ENCODE measurements around the gene KRTAP6-2.
A peak's percentile ranks its signal among the peaks of the same experiment; 100 is the strongest.

KRTAP6-2 gene

GRCh38 chr21:30612132-30612531, 13.4 kb upstream of the KRTAP6-2 start:
- Histone ChIP-seq H3K4me1 (ENCODE audit: insufficient read depth, insufficient read length) (no peaks in the 10 kb centered on the region), H3K4me3 (ENCODE audit: insufficient read length, low read depth) (no peak overlapping the region), H3K9me3 (ENCODE audit: insufficient read depth, low read length) (no peaks in the 10 kb centered on the region), H3K27me3 (ENCODE audit: insufficient read depth, insufficient read length) (no peaks in the 10 kb centered on the region), H3K9ac (ENCODE audit: insufficient read length, low read depth) (no peak overlapping the region), H3K36me3 (ENCODE audit: insufficient read depth, insufficient read length, low read length) (no peaks in the 10 kb centered on the region)
- TF ChIP-seq YY1 (IDR thresholded peaks at IDR 0.05; ENCODE audit: insufficient read depth, insufficient read length), result no peak
- TF ChIP-seq SUZ12 (IDR thresholded peaks at IDR 0.05; ENCODE audit: extremely low read depth, insufficient read depth, insufficient read length), result no peak
- no peak for TF ChIP-seq ZNF274 (IDR thresholded peaks at IDR 0.05; ENCODE audit: low read depth, low read length)
- DNase-seq (ENCODE audit: low read depth, low spot score), result no peak

GRCh38 chr21:30605968-30606367, 7.3 kb upstream of the KRTAP6-2 start:
- DNase-seq (ENCODE audit: low read depth, low spot score), result peak; percentile 20
- TF ChIP-seq SUZ12 (IDR thresholded peaks at IDR 0.05; ENCODE audit: extremely low read depth, insufficient read depth, insufficient read length) (no peak), ZNF274 (IDR thresholded peaks at IDR 0.05; ENCODE audit: low read depth, low read length) (no peak), YY1 (IDR thresholded peaks at IDR 0.05; ENCODE audit: insufficient read depth, insufficient read length) (no peak)
- H3K27me3 ChIP-seq (ENCODE audit: insufficient read depth, insufficient read length), result no peaks in the 10 kb centered on the region
- H3K4me3 ChIP-seq (ENCODE audit: insufficient read length, low read depth), result no peak overlapping the region
- H3K9me3 ChIP-seq (ENCODE audit: insufficient read depth, low read length), result no peaks in the 10 kb centered on the region
- H3K4me1 ChIP-seq (ENCODE audit: insufficient read depth, insufficient read length), result no peaks in the 10 kb centered on the region
- no peak overlapping the region for H3K9ac ChIP-seq (ENCODE audit: insufficient read length, low read depth)
- no peaks in the 10 kb centered on the region for H3K36me3 ChIP-seq (ENCODE audit: insufficient read depth, insufficient read length, low read length)

GRCh38 chr21:30600787-30601186, 2.1 kb upstream of the KRTAP6-2 start, which contains the start of gene KRTAP22-1:
KRTAP22-1 (plus strand) TSS chr21:30601087.
- Histone ChIP-seq H3K4me3 (ENCODE audit: insufficient read length, low read depth) (no peak within 1 kb of the TSS), H3K9me3 (ENCODE audit: insufficient read depth, low read length) (no peaks in the 10 kb centered on the region), H3K9ac (ENCODE audit: insufficient read length, low read depth) (no peak within 1 kb of the TSS), H3K4me1 (ENCODE audit: insufficient read depth, insufficient read length) (no peaks in the 10 kb centered on the region), H3K36me3 (ENCODE audit: insufficient read depth, insufficient read length, low read length) (no peaks in the 10 kb centered on the region), H3K27me3 (ENCODE audit: insufficient read depth, insufficient read length) (no peaks in the 10 kb centered on the region)
- TF ChIP-seq ZNF274 (IDR thresholded peaks at IDR 0.05; ENCODE audit: low read depth, low read length) (no peak), YY1 (IDR thresholded peaks at IDR 0.05; ENCODE audit: insufficient read depth, insufficient read length) (no peak)
- DNase-seq (ENCODE audit: low read depth, low spot score), result no peak

- no peaks in the 10 kb centered on the region for H3K27me3 ChIP-seq (ENCODE audit: insufficient read depth, insufficient read length)
- H3K9me3 ChIP-seq (ENCODE audit: insufficient read depth, low read length), result no peaks in the 10 kb centered on the region
- TF ChIP-seq YY1 (IDR thresholded peaks at IDR 0.05; ENCODE audit: insufficient read depth, insufficient read length) (no peak), ZNF274 (IDR thresholded peaks at IDR 0.05; ENCODE audit: low read depth, low read length) (no peak), SUZ12 (IDR thresholded peaks at IDR 0.05; ENCODE audit: extremely low read depth, insufficient read depth, insufficient read length) (no peak)
- no peaks in the 10 kb centered on the region for H3K36me3 ChIP-seq (ENCODE audit: insufficient read depth, insufficient read length, low read length)
- H3K9ac ChIP-seq (ENCODE audit: insufficient read length, low read depth), result no peak within 1 kb of the TSS
- no peak within 1 kb of the TSS for H3K4me3 ChIP-seq (ENCODE audit: insufficient read length, low read depth)
- DNase-seq (ENCODE audit: low read depth, low spot score), result no peak
- H3K4me1 ChIP-seq (ENCODE audit: insufficient read depth, insufficient read length), result no peaks in the 10 kb centered on the region
These were observed 6.6 kb downstream of the KRTAP6-2 start, which contains the start of gene KRTAP6-3 for GRCh38 chr21:30592140-30592539. KRTAP6-3 (plus strand) TSS chr21:30592440; CDS start chr21:30592446, 6 bp downstream.

DNA sequence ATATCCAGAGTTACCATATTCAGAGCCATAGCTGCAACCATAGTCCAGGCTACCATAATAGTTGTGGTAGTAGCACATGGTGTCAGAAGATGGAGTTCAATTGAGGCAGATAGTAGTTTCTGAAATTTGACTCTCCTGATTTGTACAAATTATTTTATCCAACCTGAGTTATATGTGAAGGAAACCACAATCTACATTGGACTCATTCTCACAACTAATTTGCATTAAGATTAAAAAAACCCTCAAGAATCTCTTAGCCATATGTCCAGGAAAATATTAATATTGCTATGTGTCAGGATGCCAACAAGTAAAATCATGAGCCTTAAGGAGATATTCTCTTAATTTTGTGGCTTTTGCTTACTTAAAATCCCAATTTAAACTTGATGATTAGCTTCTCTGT, 8.4 kb downstream of the KRTAP6-2 start, which contains the start of gene KRTAP22-2:
TSS of gene KRTAP22-2 (minus strand) at position 101 of the 400 bp plus-strand sequence.
- H3K27me3 ChIP-seq (ENCODE audit: insufficient read depth, insufficient read length), result no peaks in the 10 kb centered on the region
- H3K4me1 ChIP-seq (ENCODE audit: insufficient read depth, insufficient read length), result no peaks in the 10 kb centered on the region
- no peak for TF ChIP-seq YY1 (IDR thresholded peaks at IDR 0.05; ENCODE audit: insufficient read depth, insufficient read length)
- no peak for TF ChIP-seq ZNF274 (IDR thresholded peaks at IDR 0.05; ENCODE audit: low read depth, low read length)
- no peak for TF ChIP-seq SUZ12 (IDR thresholded peaks at IDR 0.05; ENCODE audit: extremely low read depth, insufficient read depth, insufficient read length)
- no peak for DNase-seq (ENCODE audit: low read depth, low spot score)
- H3K9ac ChIP-seq (ENCODE audit: insufficient read length, low read depth), result no peak within 1 kb of the TSS
- H3K4me3 ChIP-seq (ENCODE audit: insufficient read length, low read depth), result no peak within 1 kb of the TSS
- no peaks in the 10 kb centered on the region for H3K9me3 ChIP-seq (ENCODE audit: insufficient read depth, low read length)
- H3K36me3 ChIP-seq (ENCODE audit: insufficient read depth, insufficient read length, low read length), result no peaks in the 10 kb centered on the region

GRCh38 chr21:30582870-30583269, 15.8 kb downstream of the KRTAP6-2 start:
- no peak overlapping the region for H3K9ac ChIP-seq (ENCODE audit: insufficient read length, low read depth)
- no peaks in the 10 kb centered on the region for H3K27me3 ChIP-seq (ENCODE audit: insufficient read depth, insufficient read length)
- no peak for DNase-seq (ENCODE audit: low read depth, low spot score)
- no peak overlapping the region for H3K4me3 ChIP-seq (ENCODE audit: insufficient read length, low read depth)
- no peaks in the 10 kb centered on the region for H3K4me1 ChIP-seq (ENCODE audit: insufficient read depth, insufficient read length)
- no peaks in the 10 kb centered on the region for H3K36me3 ChIP-seq (ENCODE audit: insufficient read depth, insufficient read length, low read length)
- TF ChIP-seq SUZ12 (IDR thresholded peaks at IDR 0.05; ENCODE audit: extremely low read depth, insufficient read depth, insufficient read length), result no peak
- no peak for TF ChIP-seq ZNF274 (IDR thresholded peaks at IDR 0.05; ENCODE audit: low read depth, low read length)
- no peak for TF ChIP-seq YY1 (IDR thresholded peaks at IDR 0.05; ENCODE audit: insufficient read depth, insufficient read length)
- no peaks in the 10 kb centered on the region for H3K9me3 ChIP-seq (ENCODE audit: insufficient read depth, low read length)

GRCh38 chr21:30580132-30580531, 18.6 kb downstream of the KRTAP6-2 start:
- Histone ChIP-seq H3K36me3 (ENCODE audit: insufficient read depth, insufficient read length, low read length) (no peaks in the 10 kb centered on the region), H3K4me1 (ENCODE audit: insufficient read depth, insufficient read length) (no peaks in the 10 kb centered on the region), H3K27me3 (ENCODE audit: insufficient read depth, insufficient read length) (no peaks in the 10 kb centered on the region), H3K9me3 (ENCODE audit: insufficient read depth, low read length) (no peaks in the 10 kb centered on the region), H3K4me3 (ENCODE audit: insufficient read length, low read depth) (no peak overlapping the region), H3K9ac (ENCODE audit: insufficient read length, low read depth) (no peak overlapping the region)
- no peak for TF ChIP-seq SUZ12 (IDR thresholded peaks at IDR 0.05; ENCODE audit: extremely low read depth, insufficient read depth, insufficient read length)
- no peak for TF ChIP-seq ZNF274 (IDR thresholded peaks at IDR 0.05; ENCODE audit: low read depth, low read length)
- no peak for TF ChIP-seq YY1 (IDR thresholded peaks at IDR 0.05; ENCODE audit: insufficient read depth, insufficient read length)
- DNase-seq (ENCODE audit: low read depth, low spot score), result no peak
